Activated CD4-positive, CD25-positive, alpha-beta regulatory T cell treated with anti-CD3 and anti-CD28 coated beads, Interleukin-2, amount 50 U/mL, for 16 hours (primary cell): ENCODE data around the gene PHF24.
"Not testable (repeated sequence)": the region's sequence is repeated elsewhere in the genome, so short reads cannot be mapped to it uniquely, and the experiment has no call there.

Experiments used
- DNase-seq: peaks from one replicate; pipeline ENCODE4 v3.0.0-alpha.2; 2020; ENCODE audit warnings: low read depth, low spot score

PHF24 gene

GRCh38 chr9:34996905-34997279 is 38.8 kb downstream of the PHF24 start:
- DNase-seq = no peak

GRCh38 chr9:34997379-34997781 is 39.3 kb downstream of the PHF24 start:
- no peak for DNase-seq

- DNase-seq = no peak
Measured at GRCh38 chr9:34998266-34998665, 40.2 kb downstream of the PHF24 start.

- no peak for DNase-seq
Measured at GRCh38 chr9:34999576-34999975, 41.5 kb downstream of the PHF24 start.

- no peak for DNase-seq
Measured at GRCh38 chr9:35000535-35001284, 42.6 kb downstream of the PHF24 start.

- no peak for DNase-seq
Measured at GRCh38 chr9:35001285-35001677, 43.2 kb downstream of the PHF24 start.

GRCh38 chr9:35001803-35002502 is 43.9 kb downstream of the PHF24 start:
- no peak for DNase-seq

- no peak for DNase-seq
Measured at GRCh38 chr9:35002623-35003022, 44.5 kb downstream of the PHF24 start.

- not testable (repeated sequence) for DNase-seq
Measured at GRCh38 chr9:35004299-35004698, 46.2 kb downstream of the PHF24 start.

- DNase-seq = no peak
Measured at GRCh38 chr9:35010351-35010958, 52.4 kb downstream of the PHF24 start.

GRCh38 chr9:35014517-35014916 is 56.4 kb downstream of the PHF24 start:
- no peak for DNase-seq

- not testable (repeated sequence) for DNase-seq
Measured at GRCh38 chr9:35023443-35023842, 65.4 kb downstream of the PHF24 start.

- no peak for DNase-seq
Measured at GRCh38 chr9:35026671-35027070, 68.6 kb downstream of the PHF24 start.

GRCh38 chr9:35027374-35027773 is 69.3 kb downstream of the PHF24 start:
- DNase-seq = no peak

- no peak for DNase-seq
Measured at GRCh38 chr9:35027860-35028259, 69.8 kb downstream of the PHF24 start.

- no peak for DNase-seq
Measured at GRCh38 chr9:35028341-35028740, 70.3 kb downstream of the PHF24 start.

- no peak for DNase-seq
Measured at GRCh38 chr9:35029241-35029640, 71.2 kb downstream of the PHF24 start.

- DNase-seq = no peak
Measured at GRCh38 chr9:35029852-35030251, 71.8 kb downstream of the PHF24 start.
